ENCODE measurements around the gene CCDC47. TPM values are rescaled to one million over a fixed set of nuclear protein-coding genes. Genes with fewer than 3 reads are reported as not detected.

CCDC47 gene
- total RNA-seq, 1 donor from 2014 or later: 76.2 TPM

DNA sequence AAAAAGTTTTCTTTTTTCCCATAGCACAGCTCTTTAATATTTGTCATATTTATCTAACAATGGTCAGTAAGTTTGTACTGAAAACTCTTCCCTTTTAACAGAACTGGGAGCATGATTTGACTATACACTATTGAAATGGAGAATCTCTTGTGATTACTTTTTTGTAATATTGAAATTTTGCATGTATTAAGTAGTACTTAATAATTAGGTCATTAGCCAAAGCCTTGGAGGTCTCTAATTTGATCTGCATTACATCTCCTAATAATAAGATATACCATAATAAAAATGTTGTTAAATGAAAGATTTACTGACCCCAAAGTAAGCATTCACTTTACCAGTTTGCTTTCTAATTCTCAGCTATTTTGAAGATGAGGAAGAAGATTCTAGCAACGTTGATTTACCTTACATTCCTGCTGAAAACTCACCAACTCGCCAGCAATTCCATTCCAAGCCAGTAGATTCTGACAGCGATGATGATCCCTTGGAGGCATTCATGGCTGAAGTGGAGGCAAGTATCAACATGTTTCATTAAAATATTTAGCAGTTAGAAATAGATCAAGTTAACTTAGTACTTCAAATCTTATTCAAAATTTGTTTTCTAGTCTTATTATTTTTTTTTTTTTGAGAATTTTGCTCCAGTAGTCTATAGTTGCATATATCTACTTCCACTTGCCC is 18.8 kb upstream of the CCDC47 start:
- H3K4me1 ChIP-seq: no peaks in the 10 kb centered on the region
- DNase-seq (ENCODE audit: low spot score in 2 of 2): no peak
- no peaks in the 10 kb centered on the region for H3K27me3 ChIP-seq
- no peaks in the 10 kb centered on the region for H3K9me3 ChIP-seq
- no peak overlapping the region for H3K27ac ChIP-seq
- intact Hi-C loops (cut with DNase I): no loop called here
- peaks cover 86 to 94% of the 10 kb centered on the region in 2 donors for H3K36me3 ChIP-seq
- TF ChIP-seq, protein P1, sequence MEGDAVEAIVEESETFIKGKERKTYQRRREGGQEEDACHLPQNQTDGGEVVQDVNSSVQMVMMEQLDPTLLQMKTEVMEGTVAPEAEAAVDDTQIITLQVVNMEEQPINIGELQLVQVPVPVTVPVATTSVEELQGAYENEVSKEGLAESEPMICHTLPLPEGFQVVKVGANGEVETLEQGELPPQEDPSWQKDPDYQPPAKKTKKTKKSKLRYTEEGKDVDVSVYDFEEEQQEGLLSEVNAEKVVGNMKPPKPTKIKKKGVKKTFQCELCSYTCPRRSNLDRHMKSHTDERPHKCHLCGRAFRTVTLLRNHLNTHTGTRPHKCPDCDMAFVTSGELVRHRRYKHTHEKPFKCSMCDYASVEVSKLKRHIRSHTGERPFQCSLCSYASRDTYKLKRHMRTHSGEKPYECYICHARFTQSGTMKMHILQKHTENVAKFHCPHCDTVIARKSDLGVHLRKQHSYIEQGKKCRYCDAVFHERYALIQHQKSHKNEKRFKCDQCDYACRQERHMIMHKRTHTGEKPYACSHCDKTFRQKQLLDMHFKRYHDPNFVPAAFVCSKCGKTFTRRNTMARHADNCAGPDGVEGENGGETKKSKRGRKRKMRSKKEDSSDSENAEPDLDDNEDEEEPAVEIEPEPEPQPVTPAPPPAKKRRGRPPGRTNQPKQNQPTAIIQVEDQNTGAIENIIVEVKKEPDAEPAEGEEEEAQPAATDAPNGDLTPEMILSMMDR (IDR thresholded peaks at IDR 0.05): no peak
- no peak overlapping the region for H3K4me3 ChIP-seq

DNA sequence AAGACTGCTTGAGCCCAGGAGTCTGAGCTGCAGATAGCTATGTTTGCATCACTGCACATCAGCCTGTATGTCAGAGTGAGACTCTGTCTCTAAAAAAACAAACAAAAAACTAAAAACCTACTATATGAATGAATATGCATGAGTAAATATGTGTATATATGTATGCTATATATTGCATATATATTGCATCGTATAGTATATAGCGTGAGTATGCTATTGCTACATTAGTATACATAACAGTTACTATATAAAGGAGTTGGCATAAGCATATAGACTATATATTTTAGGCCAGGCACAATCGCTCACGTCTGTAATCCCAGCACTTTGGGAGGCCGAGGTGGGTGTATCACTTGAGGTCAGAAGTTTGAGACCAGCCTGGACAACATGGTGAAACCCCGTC is 16.7 kb upstream of the CCDC47 start:
- TF ChIP-seq, protein P1 (IDR thresholded peaks at IDR 0.05): no peak
- Histone ChIP-seq H3K9me3 (no peaks in the 10 kb centered on the region), H3K36me3 (peaks cover 71 to 77% of the 10 kb centered on the region in 2 donors), H3K27me3 (no peaks in the 10 kb centered on the region), H3K4me1 (no peaks in the 10 kb centered on the region), H3K27ac (no peak overlapping the region), H3K4me3 (no peak overlapping the region)
- no peak for DNase-seq (ENCODE audit: low spot score in 2 of 2)
- intact Hi-C loops (cut with DNase I): no loop called here

DNA sequence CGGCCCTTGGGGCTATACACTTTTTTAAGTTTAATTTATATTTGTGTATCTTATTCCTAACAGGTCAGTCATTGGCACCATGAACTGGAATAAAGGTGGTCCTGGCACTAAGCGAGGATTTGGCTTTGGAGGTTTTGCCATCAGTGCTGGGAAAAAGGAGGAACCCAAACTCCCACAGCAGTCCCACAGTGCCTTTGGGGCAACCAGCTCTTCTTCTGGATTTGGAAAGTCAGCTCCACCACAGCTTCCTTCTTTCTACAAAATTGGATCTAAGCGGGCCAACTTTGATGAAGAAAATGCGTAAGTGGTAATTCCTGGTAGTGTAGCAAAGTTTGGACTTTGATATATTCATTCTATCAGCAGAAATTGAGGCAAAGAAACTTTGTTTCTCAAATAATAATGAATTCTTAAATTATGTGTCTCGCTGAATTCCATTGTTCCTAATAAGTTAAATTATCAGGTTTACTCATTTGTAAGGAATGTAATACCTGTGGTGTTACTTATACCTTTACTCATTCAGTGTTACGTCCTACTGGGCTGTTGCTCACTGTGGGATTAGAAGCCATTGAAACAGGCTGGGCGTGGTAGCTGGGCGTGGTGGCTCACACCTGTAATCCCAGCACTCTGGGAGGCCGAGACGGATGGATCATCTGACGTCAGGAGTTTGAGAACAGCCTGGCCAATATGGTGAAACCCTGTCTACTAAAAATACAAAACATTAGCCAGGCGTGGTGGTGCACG is 13.7 kb upstream of the CCDC47 start:
- intact Hi-C loops (cut with DNase I): no loop called here
- no peak overlapping the region for H3K4me3 ChIP-seq
- no peaks in the 10 kb centered on the region for H3K4me1 ChIP-seq
- TF ChIP-seq, protein P1 (IDR thresholded peaks at IDR 0.05): no peak
- no peak for DNase-seq (ENCODE audit: low spot score in 2 of 2)
- no peaks in the 10 kb centered on the region for H3K27me3 ChIP-seq
- H3K9me3 ChIP-seq: no peaks in the 10 kb centered on the region
- H3K27ac ChIP-seq: no peak overlapping the region
- H3K36me3 ChIP-seq: peaks cover 45 to 52% of the 10 kb centered on the region in 2 donors

DNA sequence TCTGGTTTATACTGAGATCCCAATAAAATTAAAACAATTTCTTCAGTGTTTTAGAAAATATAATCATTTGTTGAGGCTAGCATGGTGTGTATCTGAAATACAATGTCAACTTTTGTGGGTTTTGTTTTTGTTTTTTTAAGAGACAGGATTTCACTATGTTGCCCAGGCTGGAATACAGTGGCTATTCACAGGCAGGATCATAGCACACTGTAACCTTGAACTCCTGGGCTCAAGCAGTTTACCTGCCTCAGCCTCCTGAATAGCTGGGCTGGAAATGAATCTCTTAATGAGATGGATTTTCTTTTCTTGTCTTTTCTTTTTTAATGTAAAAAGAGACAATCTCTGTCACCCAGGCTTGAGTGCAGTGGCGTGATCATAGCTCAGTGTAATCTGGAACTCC is 12.7 kb upstream of the CCDC47 start:
- intact Hi-C loops (cut with DNase I): no loop called here
- TF ChIP-seq, protein P1 (IDR thresholded peaks at IDR 0.05): no peak
- no peaks in the 10 kb centered on the region for H3K4me1 ChIP-seq
- DNase-seq (ENCODE audit: low spot score in 2 of 2): no peak
- no peak overlapping the region for H3K27ac ChIP-seq
- peaks cover 39 to 44% of the 10 kb centered on the region in 2 donors for H3K36me3 ChIP-seq
- H3K9me3 ChIP-seq: no peaks in the 10 kb centered on the region
- no peaks in the 10 kb centered on the region for H3K27me3 ChIP-seq
- H3K4me3 ChIP-seq: no peak overlapping the region

DNA sequence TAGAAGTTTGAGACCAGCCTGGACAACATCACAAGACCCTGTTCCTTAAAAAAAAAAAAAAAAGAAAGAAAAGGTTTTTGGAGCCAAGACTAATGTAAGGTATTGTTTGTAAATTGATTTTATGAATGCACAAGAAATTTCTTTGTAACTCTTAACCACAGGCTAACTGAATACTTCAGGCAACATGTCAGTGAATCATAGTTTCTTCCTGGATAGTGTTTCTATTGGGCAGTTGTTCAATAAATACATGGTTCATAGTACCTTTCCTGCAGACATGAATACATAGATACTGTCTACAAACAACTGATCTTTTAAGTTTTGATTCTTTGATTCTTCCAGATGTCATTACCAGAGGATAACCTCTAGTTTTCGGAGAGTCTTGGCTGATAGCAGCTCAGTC is 12.2 kb upstream of the CCDC47 start:
- H3K9me3 ChIP-seq: no peaks in the 10 kb centered on the region
- no peak overlapping the region for H3K27ac ChIP-seq
- TF ChIP-seq, protein P1 (IDR thresholded peaks at IDR 0.05): no peak
- intact Hi-C loops (cut with DNase I): no loop called here
- no peak overlapping the region for H3K4me3 ChIP-seq
- no peaks in the 10 kb centered on the region for H3K27me3 ChIP-seq
- no peaks in the 10 kb centered on the region for H3K4me1 ChIP-seq
- DNase-seq (ENCODE audit: low spot score in 2 of 2): no peak
- peaks cover 37 to 41% of the 10 kb centered on the region in 2 donors for H3K36me3 ChIP-seq

Data from ascending aorta (tissue), 2 donors.